ENCODE measurements around the gene TOMM7. TPM values are rescaled to one million over a fixed set of nuclear protein-coding genes. Genes with fewer than 3 reads are reported as not detected.

Gene TOMM7
- polyA plus RNA-seq, 2 of the 4 experiments (the other 2 are of a cell fraction): 526 to 685 TPM

DNA sequence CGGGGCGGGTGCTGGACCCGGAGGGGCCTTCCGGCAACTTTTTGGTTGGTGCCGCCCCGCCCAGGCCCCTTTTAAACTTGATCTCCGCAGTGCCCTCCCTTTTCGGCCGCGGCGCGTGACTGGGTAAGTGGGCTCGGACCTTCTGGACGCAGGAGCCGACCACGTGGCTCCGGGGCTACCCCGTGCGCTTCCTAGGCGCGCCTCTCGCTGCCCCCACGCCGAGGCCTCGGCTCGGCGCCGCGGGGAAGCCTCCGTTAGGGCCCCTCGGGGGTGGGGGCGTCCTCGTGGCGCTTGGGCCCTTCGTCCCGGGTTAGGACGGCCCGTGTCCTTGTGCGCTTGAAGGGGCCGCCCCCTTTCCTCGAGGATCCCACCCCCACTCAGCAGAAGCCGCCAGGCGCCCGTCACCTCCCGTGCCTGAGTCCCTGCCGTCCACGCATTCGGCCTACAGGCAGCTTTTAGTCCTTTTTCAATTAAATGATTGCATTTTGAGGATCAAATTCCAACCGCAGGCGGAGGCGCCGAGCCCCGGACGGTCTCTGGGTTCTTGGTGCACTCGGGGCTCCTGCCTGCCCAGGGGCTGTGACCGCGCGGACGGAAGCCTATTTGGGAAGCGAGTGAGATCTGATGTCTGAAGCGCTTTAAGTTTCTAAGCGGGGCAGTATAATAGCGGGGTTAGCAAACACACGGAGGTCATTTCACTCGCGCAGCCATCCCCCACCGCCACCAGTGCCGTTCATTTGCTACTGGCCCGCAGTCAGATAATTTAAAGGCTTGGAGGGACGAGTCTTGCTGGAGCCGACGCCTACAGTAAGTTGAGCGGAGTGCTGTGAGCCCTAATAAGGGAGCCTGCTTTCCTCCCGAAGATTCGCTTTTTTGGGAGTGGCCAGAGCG is 31.8 kb upstream of the TOMM7 start (continued):
- TF ChIP-seq SREBF2 (IDR thresholded peaks at IDR 0.05): no peak
- TF ChIP-seq PHF8 (IDR thresholded peaks at IDR 0.05; ENCODE audit: borderline replicate concordance, low read depth): peak; percentile 91

DNA sequence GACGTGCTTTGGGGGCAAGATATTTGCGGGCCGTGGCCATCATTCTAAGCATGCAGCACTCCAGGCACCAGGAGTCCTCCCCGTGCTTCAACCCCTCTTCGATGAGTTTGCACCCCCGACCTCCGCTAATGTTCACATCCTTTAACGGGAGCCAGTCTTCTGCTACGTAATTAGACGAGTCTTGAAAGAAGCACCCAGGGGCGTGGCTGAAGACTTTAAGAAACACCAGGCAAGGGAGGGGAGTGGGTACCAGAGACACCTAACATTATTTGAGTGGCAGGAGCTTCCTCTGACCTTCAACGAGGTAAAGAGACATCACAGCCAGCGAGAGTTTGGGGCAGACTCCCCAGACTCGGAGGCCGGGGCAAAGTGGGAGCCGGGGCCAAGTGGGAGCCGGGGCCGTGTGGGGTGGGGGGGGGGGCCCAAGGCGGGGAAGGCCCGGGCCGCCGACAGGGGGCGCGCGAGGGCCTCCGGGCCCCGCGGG is 31.1 kb upstream of the TOMM7 start:
- FAIRE-seq (no peak), DNase-seq (ENCODE audit: low read depth in 1 of 2, low spot score in 1 of 2) (peak; percentile 38 to 63), ATAC-seq (peak; percentile 25 to 74)
- peak overlapping the region; percentile 98 for H3K4me2 ChIP-seq
- peak overlapping the region; percentile 89 for H3K4me3 ChIP-seq
- peaks cover 34% of the 10 kb centered on the region for H3K4me1 ChIP-seq
- no peaks in the 10 kb centered on the region for H3K9me3 ChIP-seq
- H3K27ac ChIP-seq: peak overlapping the region; percentile 96 to 97
- TF ChIP-seq ZSCAN20 (CRISPR knock-in tag; IDR thresholded peaks at IDR 0.05) (no peak), FOXS1 (CRISPR knock-in tag; IDR thresholded peaks at IDR 0.05) (no peak), SMC3 (IDR thresholded peaks at IDR 0.05) (peak; percentile 66), RCOR1 (IDR thresholded peaks at IDR 0.05; ENCODE audit: low read depth, low read length) (no peak), KDM1A (IDR thresholded peaks at IDR 0.05; ENCODE audit: low read depth) (no peak), EHF (CRISPR knock-in tag; IDR thresholded peaks at IDR 0.05) (no peak), RAD21 (conservative IDR thresholded peaks at IDR 0.05 in 1 of 2, IDR thresholded peaks at IDR 0.05 in 1 of 2) (peak in 1 of 2 experiments; percentile 65; a peak in 2 of 5 replicates)
- TF ChIP-seq, protein P1, sequence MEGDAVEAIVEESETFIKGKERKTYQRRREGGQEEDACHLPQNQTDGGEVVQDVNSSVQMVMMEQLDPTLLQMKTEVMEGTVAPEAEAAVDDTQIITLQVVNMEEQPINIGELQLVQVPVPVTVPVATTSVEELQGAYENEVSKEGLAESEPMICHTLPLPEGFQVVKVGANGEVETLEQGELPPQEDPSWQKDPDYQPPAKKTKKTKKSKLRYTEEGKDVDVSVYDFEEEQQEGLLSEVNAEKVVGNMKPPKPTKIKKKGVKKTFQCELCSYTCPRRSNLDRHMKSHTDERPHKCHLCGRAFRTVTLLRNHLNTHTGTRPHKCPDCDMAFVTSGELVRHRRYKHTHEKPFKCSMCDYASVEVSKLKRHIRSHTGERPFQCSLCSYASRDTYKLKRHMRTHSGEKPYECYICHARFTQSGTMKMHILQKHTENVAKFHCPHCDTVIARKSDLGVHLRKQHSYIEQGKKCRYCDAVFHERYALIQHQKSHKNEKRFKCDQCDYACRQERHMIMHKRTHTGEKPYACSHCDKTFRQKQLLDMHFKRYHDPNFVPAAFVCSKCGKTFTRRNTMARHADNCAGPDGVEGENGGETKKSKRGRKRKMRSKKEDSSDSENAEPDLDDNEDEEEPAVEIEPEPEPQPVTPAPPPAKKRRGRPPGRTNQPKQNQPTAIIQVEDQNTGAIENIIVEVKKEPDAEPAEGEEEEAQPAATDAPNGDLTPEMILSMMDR (IDR thresholded peaks at IDR 0.05): peak; percentile 88
- CTCF ChIA-PET: interaction anchor here (0.6 to 2.3 kb wide), 9 partner anchors 8 to 293 kb away, joined by 3 to 9 read pairs (median 4); no protein-coding TSS in a partner anchor
- 40% methylated on average over 12 of the region's 28 CpGs for WGBS (ENCODE audit: missing lambda C conversion rate)
- POLR2A ChIA-PET: interaction anchor here (0.7 kb wide), 1 partner anchor 292 kb away, joined by 5 read pairs; no protein-coding TSS in a partner anchor

DNA sequence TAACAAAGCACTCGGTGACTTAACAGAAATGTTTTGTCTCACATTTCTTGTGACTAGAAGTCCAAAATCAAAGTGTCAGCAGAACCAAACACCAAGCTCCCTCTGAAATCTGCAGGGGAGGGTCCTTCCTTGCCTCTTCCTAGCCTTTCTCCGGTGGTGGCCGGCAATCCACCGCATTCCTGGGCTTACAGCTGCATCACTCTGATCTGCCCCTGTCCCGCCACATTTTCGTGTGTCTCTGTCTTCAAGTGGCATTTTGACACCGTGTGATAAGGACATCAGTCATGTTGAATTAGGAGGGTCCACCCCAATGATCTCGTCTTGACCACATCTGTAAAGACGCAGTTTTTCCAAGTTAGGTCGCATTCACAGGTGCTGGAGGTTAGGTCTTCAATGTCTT is 30.5 kb upstream of the TOMM7 start:
- ChIA-PET POLR2A (interaction anchor here (0.7 kb wide), 1 partner anchor 291 kb away, joined by 5 read pairs; no protein-coding TSS in a partner anchor), CTCF (interaction anchor here (0.6 to 2.3 kb wide), 8 partner anchors 8 to 293 kb away, joined by 3 to 9 read pairs (median 4); no protein-coding TSS in a partner anchor)
- Histone ChIP-seq H3K27ac (peak overlapping the region in 1 of 2 experiments; percentile 97; a peak in 2 of 6 replicates), H3K9me3 (no peaks in the 10 kb centered on the region), H3K4me2 (peak overlapping the region; percentile 98; the same call in 2 of the 3 replicates), H3K4me3 (no peak overlapping the region), H3K4me1 (peaks cover 28% of the 10 kb centered on the region)
- ATAC-seq (no peak), FAIRE-seq (no peak), DNase-seq (ENCODE audit: low read depth in 1 of 2, low spot score in 1 of 2) (no peak)
- 89% methylated on average over 10 of the region's 10 CpGs for WGBS (ENCODE audit: missing lambda C conversion rate)
- TF ChIP-seq ZNF302 (CRISPR knock-in tag; IDR thresholded peaks at IDR 0.05): no peak
- no peak for TF ChIP-seq EHF (CRISPR knock-in tag; IDR thresholded peaks at IDR 0.05)
- TF ChIP-seq, protein P2, sequence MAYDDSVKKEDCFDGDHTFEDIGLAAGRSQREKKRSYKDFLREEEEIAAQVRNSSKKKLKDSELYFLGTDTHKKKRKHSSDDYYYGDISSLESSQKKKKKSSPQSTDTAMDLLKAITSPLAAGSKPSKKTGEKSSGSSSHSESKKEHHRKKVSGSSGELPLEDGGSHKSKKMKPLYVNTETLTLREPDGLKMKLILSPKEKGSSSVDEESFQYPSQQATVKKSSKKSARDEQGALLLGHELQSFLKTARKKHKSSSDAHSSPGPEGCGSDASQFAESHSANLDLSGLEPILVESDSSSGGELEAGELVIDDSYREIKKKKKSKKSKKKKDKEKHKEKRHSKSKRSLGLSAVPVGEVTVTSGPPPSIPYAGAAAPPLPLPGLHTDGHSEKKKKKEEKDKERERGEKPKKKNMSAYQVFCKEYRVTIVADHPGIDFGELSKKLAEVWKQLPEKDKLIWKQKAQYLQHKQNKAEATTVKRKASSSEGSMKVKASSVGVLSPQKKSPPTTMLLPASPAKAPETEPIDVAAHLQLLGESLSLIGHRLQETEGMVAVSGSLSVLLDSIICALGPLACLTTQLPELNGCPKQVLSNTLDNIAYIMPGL (CRISPR knock-in tag; IDR thresholded peaks at IDR 0.05; ENCODE audit: borderline replicate concordance): no peak
- TF ChIP-seq, protein P3, sequence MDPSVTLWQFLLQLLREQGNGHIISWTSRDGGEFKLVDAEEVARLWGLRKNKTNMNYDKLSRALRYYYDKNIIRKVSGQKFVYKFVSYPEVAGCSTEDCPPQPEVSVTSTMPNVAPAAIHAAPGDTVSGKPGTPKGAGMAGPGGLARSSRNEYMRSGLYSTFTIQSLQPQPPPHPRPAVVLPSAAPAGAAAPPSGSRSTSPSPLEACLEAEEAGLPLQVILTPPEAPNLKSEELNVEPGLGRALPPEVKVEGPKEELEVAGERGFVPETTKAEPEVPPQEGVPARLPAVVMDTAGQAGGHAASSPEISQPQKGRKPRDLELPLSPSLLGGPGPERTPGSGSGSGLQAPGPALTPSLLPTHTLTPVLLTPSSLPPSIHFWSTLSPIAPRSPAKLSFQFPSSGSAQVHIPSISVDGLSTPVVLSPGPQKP (IDR thresholded peaks at IDR 0.05; ENCODE audit: low read depth, low read length): no peak
- TF ChIP-seq ZSCAN20 (CRISPR knock-in tag; IDR thresholded peaks at IDR 0.05): no peak
- TF ChIP-seq, protein P4, sequence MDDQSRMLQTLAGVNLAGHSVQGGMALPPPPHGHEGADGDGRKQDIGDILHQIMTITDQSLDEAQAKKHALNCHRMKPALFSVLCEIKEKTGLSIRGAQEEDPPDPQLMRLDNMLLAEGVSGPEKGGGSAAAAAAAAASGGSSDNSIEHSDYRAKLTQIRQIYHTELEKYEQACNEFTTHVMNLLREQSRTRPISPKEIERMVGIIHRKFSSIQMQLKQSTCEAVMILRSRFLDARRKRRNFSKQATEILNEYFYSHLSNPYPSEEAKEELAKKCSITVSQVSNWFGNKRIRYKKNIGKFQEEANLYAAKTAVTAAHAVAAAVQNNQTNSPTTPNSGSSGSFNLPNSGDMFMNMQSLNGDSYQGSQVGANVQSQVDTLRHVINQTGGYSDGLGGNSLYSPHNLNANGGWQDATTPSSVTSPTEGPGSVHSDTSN (IDR thresholded peaks at IDR 0.05): no peak
- TF ChIP-seq FOSB (CRISPR knock-in tag; IDR thresholded peaks at IDR 0.05): no peak
- no peak for TF ChIP-seq CHD2 (IDR thresholded peaks at IDR 0.05; ENCODE audit: low read length, partially characterized antibody)
- TF ChIP-seq MAFK (IDR thresholded peaks at IDR 0.05; ENCODE audit: partially characterized antibody): no peak
- TF ChIP-seq TP53 (CRISPR knock-in tag; IDR thresholded peaks at IDR 0.05): no peak
- TF ChIP-seq MYC (IDR thresholded peaks at IDR 0.05; ENCODE audit: borderline replicate concordance, low read length): no peak
- TF ChIP-seq, protein P5, sequence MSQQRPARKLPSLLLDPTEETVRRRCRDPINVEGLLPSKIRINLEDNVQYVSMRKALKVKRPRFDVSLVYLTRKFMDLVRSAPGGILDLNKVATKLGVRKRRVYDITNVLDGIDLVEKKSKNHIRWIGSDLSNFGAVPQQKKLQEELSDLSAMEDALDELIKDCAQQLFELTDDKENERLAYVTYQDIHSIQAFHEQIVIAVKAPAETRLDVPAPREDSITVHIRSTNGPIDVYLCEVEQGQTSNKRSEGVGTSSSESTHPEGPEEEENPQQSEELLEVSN (IDR thresholded peaks at IDR 0.05; ENCODE audit: borderline replicate concordance, low read depth): no peak
